Breast epithelium (tissue), 4 donors: ENCODE data around the gene TAS2R46. TPM values are rescaled to one million over a fixed set of nuclear protein-coding genes. Genes with fewer than 3 reads are reported as not detected.

ENCODE experiments used
- DNase-seq, 2 donors: peaks; one replicate each; pipeline ENCODE4 v3.0.0-alpha.2; 2019; ENCODE audit warnings: low spot score in 2 of 2
- H3K27ac ChIP-seq, 2 donors: fragments of 200-600 bp; sonication (generic) in 1 of 2; one replicate each; pipeline ENCODE4 v1.5.1; 2016 to 2019; ENCODE audit warnings: mild to moderate bottlenecking in 1 of 2
- H3K27me3 ChIP-seq, 2 donors: fragments of 200-600 bp; sonication (generic) in 1 of 2; one replicate each; pipeline versions ENCODE4 v1.5.1 to v1.6.0; 2017 to 2019; ENCODE audit warnings: control low read depth in 1 of 2, mild to moderate bottlenecking in 1 of 2
- H3K36me3 ChIP-seq: fragments of 200-600 bp; one replicate; pipeline ENCODE4 v1.5.1; 2019
- H3K4me1 ChIP-seq, 2 donors: fragments of 200-600 bp; sonication (generic); one replicate each; pipeline ENCODE4 v1.5.1; 2016 to 2019; ENCODE audit warnings: control low read depth in 1 of 2
- H3K4me3 ChIP-seq, 3 donors: fragments of 200-600 bp; sonication (generic); 1 replicate in 2 of 3; 2 replicates in 1 of 3; pipeline ENCODE4 v1.5.1; 2016 to 2019; ENCODE audit warnings: mild to moderate bottlenecking in 3 of 3, moderate library complexity in 2 of 3
- H3K9me3 ChIP-seq, 2 donors: fragments of 200-600 bp; sonication (generic) in 1 of 2; one replicate each; pipeline ENCODE4 v1.5.1; 2016 to 2019; ENCODE audit warnings: control low read depth in 1 of 2
- POLR2A ChIP-seq: fragments of 450-650 bp; IDR thresholded peaks from one replicate; pipeline ENCODE4 v1.6.1; 2016; ENCODE audit warnings: antibody characterized with exemption, mild to moderate bottlenecking, moderate library complexity
- POLR2AphosphoS5 ChIP-seq, 3 donors: sonication (generic); formaldehyde crosslinking; IDR thresholded peaks; one replicate each; pipeline ENCODE4 v1.6.1; 2017; ENCODE audit warnings: antibody characterized with exemption in 3 of 3
- intact Hi-C: fragments of 100-400 bp; cut with DNase I; formaldehyde crosslinking; loops from one replicate; pipeline ENCODE4 v1.15.1; 2023; ENCODE audit warnings: low total_unique reads
- total RNA-seq, 3 donors: library from RNA; depleted of rRNA; stranded (reverse); fragments of >200 nt; gene quantifications; one replicate each; pipeline ENCODE4 v1.1.0, GENCODE V29; 2016
- TF ChIP-seq, protein P1 (sequence below), 3 donors: fragments of 450-650 bp; IDR thresholded peaks; one replicate each; pipeline ENCODE4 v1.5.1; 2016 to 2017; ENCODE audit warnings: antibody characterized with exemption in 3 of 3, mild to moderate bottlenecking in 3 of 3, moderate library complexity in 3 of 3

TAS2R46 gene
- total RNA-seq, 3 donors from 2014 or later, result 3.2 to 4.6 (median 3.2) TPM

DNA sequence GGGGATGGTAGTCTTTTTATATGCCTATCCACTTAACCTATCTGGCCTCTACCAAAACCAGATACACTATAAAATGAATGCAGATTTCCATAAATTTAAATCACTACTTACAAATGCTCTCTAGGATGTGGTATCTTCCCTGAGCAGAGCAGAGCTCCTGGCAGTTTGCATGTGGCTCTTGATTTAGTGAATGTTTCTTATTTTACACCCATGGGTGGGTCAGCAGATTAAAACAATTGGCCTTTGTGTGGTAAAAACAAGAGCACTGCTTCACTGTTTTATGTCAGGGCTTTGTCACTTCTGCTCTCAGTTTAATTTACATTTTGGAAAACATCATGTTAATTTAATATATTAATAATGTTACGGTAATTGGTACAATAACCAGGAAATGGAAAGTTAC, 45.2 kb downstream of the TAS2R46 start:
- no peaks in the 10 kb centered on the region for H3K4me1 ChIP-seq
- no peak for DNase-seq
- no peak overlapping the region for H3K27ac ChIP-seq
- TF ChIP-seq, protein P1, sequence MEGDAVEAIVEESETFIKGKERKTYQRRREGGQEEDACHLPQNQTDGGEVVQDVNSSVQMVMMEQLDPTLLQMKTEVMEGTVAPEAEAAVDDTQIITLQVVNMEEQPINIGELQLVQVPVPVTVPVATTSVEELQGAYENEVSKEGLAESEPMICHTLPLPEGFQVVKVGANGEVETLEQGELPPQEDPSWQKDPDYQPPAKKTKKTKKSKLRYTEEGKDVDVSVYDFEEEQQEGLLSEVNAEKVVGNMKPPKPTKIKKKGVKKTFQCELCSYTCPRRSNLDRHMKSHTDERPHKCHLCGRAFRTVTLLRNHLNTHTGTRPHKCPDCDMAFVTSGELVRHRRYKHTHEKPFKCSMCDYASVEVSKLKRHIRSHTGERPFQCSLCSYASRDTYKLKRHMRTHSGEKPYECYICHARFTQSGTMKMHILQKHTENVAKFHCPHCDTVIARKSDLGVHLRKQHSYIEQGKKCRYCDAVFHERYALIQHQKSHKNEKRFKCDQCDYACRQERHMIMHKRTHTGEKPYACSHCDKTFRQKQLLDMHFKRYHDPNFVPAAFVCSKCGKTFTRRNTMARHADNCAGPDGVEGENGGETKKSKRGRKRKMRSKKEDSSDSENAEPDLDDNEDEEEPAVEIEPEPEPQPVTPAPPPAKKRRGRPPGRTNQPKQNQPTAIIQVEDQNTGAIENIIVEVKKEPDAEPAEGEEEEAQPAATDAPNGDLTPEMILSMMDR (IDR thresholded peaks at IDR 0.05), result no peak
- TF ChIP-seq POLR2AphosphoS5 (IDR thresholded peaks at IDR 0.05) (no peak), POLR2A (no peak)
- H3K36me3 ChIP-seq, result no peaks in the 10 kb centered on the region
- no peak overlapping the region for H3K4me3 ChIP-seq
- H3K9me3 ChIP-seq, result no peaks in the 10 kb centered on the region
- no peaks in the 10 kb centered on the region for H3K27me3 ChIP-seq
- intact Hi-C loops, result no loop called here

DNA sequence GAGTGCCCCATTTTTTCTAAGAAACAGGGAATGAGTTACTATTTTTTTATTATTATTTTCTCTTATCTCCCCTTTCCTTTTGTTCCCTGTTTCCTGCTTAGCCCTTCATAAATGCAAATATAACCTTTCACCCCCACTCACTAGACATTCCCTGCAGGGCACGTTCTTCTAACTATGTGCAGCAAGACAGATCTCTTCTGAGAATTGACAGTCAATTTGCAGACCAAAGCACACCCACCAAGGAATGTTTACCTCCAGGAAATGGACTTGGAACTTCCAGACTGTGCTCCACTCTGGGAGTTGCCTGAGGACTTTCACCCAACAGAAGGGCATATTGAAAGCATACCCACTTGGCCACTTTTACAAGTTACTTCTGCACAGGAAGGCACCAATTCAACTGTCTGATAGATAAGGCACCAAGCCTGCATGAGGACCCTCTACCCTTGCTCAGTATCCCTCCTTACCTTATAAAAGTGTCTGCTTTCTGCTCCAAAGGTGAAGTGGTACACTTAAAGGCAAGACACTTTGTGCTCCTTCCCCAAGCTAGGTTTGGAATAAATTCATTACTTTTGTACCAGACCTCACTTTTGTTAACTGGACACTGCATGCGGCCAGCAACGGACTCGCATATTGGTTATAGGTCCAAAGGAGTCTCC, 46.2 kb downstream of the TAS2R46 start:
- Histone ChIP-seq H3K4me1 (no peaks in the 10 kb centered on the region), H3K27ac (no peak overlapping the region), H3K4me3 (no peak overlapping the region), H3K36me3 (no peaks in the 10 kb centered on the region), H3K9me3 (no peaks in the 10 kb centered on the region), H3K27me3 (no peaks in the 10 kb centered on the region)
- intact Hi-C loops, result no loop called here
- DNase-seq, result no peak
- no peak for TF ChIP-seq POLR2A
- no peak for TF ChIP-seq POLR2AphosphoS5 (IDR thresholded peaks at IDR 0.05)
- TF ChIP-seq, protein P1 (IDR thresholded peaks at IDR 0.05), result no peak

DNA sequence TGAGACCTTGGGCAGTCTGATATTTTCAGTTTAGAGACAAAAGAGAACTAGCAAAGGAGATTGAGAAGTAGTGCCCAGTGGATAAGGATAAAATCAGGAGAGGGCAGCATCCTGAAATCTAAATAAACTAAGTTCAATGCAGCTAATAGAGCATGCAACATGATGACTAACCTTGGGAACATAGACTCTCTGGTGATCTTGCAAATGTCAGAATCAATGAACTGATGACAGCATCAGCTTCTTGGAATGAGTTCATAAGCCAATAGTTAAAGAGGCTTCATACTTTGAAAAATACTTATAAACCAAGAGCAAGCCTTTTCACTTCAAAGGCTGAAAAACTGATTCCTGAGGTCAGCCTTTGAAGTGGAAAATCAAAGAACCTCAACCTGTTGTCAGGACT, 47.9 kb downstream of the TAS2R46 start:
- intact Hi-C loops, result no loop called here

More for the DNA sequence above, 47.9 kb downstream of the TAS2R46 start:
- TF ChIP-seq, protein P1 (IDR thresholded peaks at IDR 0.05), result no peak
- TF ChIP-seq POLR2AphosphoS5 (IDR thresholded peaks at IDR 0.05) (no peak), POLR2A (no peak)
- no peaks in the 10 kb centered on the region for H3K27me3 ChIP-seq
- H3K4me3 ChIP-seq, result no peak overlapping the region
- no peaks in the 10 kb centered on the region for H3K9me3 ChIP-seq
- no peak for DNase-seq
- no peaks in the 10 kb centered on the region for H3K4me1 ChIP-seq
- no peaks in the 10 kb centered on the region for H3K36me3 ChIP-seq
- H3K27ac ChIP-seq, result no peak overlapping the region

Other genes with a start within 250 kb of the TAS2R46 start
- gene TAS2R10, start 235.9 kb downstream of the TAS2R46 start, total RNA-seq, result 1 to 10 TPM; 1.3 to 1.6 (median 1.3) TPM
- gene PRR4, start 212.8 kb downstream of the TAS2R46 start, total RNA-seq, result 10 to 100 TPM in 1 of 3 donors, 1 to 10 TPM in 2; 2.4 to 18.0 (median 10.0) TPM
- 10 to 100 TPM; 30.9 to 72.6 (median 39.0) TPM for gene PRH1, start 178.0 kb downstream of the TAS2R46 start, total RNA-seq
- gene TAS2R13, start 152.7 kb downstream of the TAS2R46 start, total RNA-seq, result 1 to 10 TPM; 3.5 to 6.9 (median 5.9) TPM
- gene PRH2, start 133.1 kb downstream of the TAS2R46 start, total RNA-seq, result not detected
- gene TAS2R14, start 123.0 kb downstream of the TAS2R46 start, total RNA-seq, result 1 to 10 TPM; 3.7 to 8.8 (median 7.9) TPM
- gene TAS2R50, start 75.4 kb downstream of the TAS2R46 start, total RNA-seq, result 1 to 10 TPM; 4.0 to 6.2 (median 4.2) TPM
- 1 to 10 TPM; 4.6 to 7.9 (median 5.6) TPM for gene TAS2R20, start 64.0 kb downstream of the TAS2R46 start, total RNA-seq
- gene TAS2R19, start 39.7 kb downstream of the TAS2R46 start, total RNA-seq, result 10 to 100 TPM in 2 of 3 donors, 1 to 10 TPM in 1; 4.2 to 10.5 (median 10.1) TPM
- 1 to 10 TPM; 6.1 to 8.2 (median 6.9) TPM for gene TAS2R31, start 30.9 kb downstream of the TAS2R46 start, total RNA-seq
- 1 to 10 TPM; 5.2 to 9.2 (median 6.1) TPM for gene TAS2R43, start 30.0 kb upstream of the TAS2R46 start, total RNA-seq
- 10 to 100 TPM in 2 of 3 donors, 1 to 10 TPM in 1; 8.6 to 17.0 (median 11.1) TPM for gene TAS2R30, start 72.3 kb upstream of the TAS2R46 start, total RNA-seq
- gene SMIM10L1, start 108.9 kb upstream of the TAS2R46 start, total RNA-seq, result 1 to 10 TPM; 6.4 to 6.6 (median 6.4) TPM
- gene TAS2R42, start 124.6 kb upstream of the TAS2R46 start, total RNA-seq, result not detected
- gene PRB3, start 207.4 kb upstream of the TAS2R46 start, total RNA-seq, result not detected
- gene PRB4, start 248.1 kb upstream of the TAS2R46 start, total RNA-seq, result not detected